GM21423 (cell line): Measurements from ENCODE around the gene PRDM1.
"Not testable (repeated sequence)": the region's sequence is repeated elsewhere in the genome, so short reads cannot be mapped to it uniquely, and the experiment has no call there.

Experiments
- ATAC-seq: cut with Tn5 transposase; IDR thresholded peaks from one replicate; pipeline ENCODE4 v1.9.1; 2021; ENCODE audit warnings: mild to moderate bottlenecking, moderate library complexity; ENCODE audit not compliant: unreplicated experiment

PRDM1 gene

DNA sequence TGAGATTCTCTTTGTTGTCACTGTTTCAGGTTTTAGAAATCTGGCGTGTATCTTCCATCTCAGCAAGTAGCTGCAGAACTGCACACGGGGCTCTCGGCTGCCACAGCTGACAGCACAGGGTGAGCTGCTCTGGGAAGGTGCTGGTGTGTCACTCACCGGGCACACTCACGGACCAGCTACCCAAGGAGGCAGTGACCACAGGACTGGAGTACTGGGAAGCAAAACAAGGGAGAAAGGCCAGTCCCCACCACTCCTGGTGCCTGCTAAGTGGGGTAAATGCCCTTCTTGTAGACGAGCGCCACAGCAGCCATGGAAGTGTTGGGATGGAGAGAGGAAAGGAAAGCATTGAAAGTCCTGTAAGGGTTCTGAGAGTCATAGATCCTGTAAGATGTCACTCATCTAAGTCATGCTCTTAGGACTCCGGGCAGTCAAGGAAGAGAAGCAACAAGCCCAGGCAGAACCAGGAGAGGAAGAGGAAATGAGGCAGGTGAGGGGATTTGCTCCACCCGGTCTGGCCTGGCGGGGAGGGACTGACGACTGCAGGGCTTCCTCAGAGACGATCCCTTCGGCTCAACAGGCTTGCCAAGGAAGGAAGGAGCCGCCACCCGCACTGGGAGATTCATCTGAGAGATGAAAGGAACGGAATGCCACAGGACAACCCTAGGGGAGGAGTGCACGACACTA is 48.1 kb downstream of the PRDM1 start:
- ATAC-seq, result no peak

GRCh38 chr6:106134906-106135634 is 48.9 kb downstream of the PRDM1 start:
- ATAC-seq, result no peak

DNA sequence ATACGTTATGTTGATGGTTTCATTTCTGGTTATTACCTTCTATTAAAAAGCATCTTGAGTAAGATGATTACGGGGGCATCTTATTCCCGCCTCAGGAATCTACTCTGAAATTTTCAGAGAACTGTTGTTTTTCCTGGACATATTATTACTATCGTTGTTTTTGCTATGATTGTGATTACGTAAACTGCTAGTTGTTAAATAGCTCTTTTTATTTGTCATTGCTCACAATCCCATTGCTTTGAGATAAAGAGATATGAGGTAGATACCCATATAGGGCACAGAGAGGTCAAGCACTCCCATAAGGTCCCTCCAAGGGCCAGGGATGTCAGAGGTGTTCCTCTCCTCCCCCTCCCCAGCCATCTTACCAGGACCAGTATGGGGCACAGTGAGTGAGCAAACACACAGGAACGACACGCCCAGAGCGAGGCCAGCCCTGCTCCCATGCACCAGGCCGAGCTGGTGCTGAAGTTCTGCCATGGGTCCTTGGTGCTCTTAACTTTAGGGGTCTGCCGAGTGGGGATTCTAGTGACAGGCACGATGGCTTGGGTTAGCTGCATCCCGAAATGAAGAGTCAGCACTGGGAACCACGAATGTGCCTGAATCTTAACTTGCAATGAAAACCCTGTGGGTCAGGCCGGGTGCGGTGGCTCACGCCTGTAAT is 49.9 kb downstream of the PRDM1 start:
- no peak for ATAC-seq

GRCh38 chr6:106136845-106137244 is 50.7 kb downstream of the PRDM1 start:
- ATAC-seq, result no peak

DNA sequence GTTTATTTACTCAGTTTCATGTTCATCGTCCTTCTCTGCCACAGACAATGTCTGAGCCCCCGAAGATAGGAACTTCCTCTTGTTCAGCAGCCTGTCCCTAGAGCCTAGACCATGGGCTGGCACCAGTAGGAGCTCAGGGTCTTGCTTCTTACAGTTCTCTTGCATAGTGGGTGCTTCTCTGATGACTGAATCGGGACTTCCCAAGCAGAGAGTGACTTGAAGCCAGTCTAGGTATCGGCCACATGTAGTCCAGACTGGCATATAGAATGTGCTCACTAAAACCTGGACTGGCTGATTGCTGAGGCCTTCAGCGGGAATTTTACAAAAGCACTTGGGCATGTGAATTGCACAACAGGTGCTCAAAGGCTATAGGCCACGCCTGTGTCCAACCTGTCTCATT is 52.0 kb downstream of the PRDM1 start:
- ATAC-seq, result no peak

GRCh38 chr6:106141441-106142237 is 55.5 kb downstream of the PRDM1 start:
- peak; percentile 77 for ATAC-seq

- no peak for ATAC-seq
Observed at GRCh38 chr6:106142876-106143431, 56.8 kb downstream of the PRDM1 start.

- ATAC-seq, result no peak
Observed at GRCh38 chr6:106143665-106144064, 57.5 kb downstream of the PRDM1 start.

DNA sequence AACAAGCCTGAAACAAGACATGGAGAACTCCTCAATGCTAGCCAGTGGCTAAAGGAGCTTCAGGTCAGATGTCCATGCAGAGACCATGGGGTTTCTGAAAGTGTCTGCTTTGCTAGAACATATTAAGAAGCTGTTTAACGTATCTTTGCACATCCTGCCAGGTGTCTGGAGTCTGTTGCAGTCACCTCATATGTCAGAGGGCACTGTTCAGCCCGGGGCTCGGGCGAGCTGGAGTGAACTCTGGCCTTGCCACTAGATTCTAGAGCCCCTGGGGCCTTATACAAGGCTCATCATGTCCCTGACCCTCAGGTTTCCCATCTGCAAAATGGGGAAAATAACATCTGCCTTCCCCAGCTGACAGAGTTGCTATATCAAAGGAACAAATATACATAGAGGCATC is 59.0 kb downstream of the PRDM1 start:
- ATAC-seq, result no peak

DNA sequence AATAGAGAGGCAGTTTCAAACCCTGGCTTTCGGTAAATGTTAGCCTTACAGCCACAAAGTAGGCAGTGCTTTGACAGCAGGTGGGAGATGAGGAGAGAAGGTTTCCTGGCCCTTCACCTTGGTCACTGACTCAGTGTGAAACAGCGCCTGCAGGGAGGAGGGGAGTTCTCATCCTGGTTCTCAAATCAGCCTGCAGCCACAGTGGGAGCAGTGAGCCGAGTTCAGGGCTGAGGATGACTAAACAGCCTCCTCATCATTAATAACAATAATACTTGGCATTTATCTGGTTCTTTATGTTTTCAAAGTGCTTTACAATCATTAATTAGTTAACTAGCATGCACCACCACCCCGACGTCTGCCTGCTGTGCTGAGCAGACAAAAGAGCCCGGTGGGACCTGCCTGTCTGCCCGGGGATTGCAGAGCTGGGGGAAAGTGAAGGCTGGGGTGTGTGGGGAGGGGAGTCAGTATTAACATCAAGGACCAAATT is 59.6 kb downstream of the PRDM1 start:
- peak; percentile 34 for ATAC-seq

DNA sequence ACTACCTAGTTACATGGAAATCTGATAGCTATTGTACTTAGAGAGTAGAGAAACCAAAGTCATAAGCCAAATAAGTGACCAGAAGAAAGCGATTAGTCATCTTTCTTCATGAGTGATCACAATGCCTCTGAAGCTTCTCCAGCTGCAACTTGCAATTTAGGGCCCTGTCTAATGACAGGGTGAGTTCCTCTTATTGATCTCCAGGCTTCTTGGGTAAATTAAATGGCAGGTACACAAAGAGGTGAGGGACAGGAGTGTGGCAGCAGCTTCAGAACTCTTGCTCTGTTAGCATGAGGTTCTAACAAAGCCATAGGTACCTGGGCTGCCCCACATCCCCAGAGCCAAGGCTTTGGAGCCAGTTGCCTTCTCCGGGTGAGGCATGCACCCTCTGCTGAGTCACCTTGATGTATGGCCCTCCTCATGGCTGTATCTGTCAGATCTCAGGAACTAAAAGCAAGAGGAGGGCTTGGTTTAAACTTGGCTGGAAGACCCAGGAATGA is 60.8 kb downstream of the PRDM1 start:
- peak; percentile 47 for ATAC-seq

GRCh38 chr6:106147476-106147875 is 61.3 kb downstream of the PRDM1 start:
- no peak for ATAC-seq

GRCh38 chr6:106149472-106150069 is 63.4 kb downstream of the PRDM1 start:
- no peak for ATAC-seq

DNA sequence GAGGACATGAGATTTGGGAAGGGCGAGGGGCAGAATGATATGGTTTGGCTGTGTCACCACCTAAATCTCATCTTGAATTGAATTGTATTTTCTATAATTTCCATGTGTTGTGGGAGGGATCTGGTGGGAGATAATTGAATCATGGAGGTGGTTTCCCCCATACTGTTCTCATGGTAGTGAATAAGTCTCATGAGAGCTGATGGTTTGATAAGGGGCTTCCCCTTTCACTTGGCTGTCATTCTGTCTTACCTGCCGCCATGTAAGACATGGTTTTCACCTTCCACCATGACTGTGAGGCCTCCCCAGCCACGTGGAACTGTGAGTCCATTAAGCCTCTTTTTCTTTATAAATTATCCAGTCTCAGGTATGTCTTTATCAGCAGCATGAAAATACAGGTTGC is 66.3 kb downstream of the PRDM1 start:
- not testable (repeated sequence) for ATAC-seq

GRCh38 chr6:106152952-106153351 is 66.8 kb downstream of the PRDM1 start:
- ATAC-seq, result no peak

DNA sequence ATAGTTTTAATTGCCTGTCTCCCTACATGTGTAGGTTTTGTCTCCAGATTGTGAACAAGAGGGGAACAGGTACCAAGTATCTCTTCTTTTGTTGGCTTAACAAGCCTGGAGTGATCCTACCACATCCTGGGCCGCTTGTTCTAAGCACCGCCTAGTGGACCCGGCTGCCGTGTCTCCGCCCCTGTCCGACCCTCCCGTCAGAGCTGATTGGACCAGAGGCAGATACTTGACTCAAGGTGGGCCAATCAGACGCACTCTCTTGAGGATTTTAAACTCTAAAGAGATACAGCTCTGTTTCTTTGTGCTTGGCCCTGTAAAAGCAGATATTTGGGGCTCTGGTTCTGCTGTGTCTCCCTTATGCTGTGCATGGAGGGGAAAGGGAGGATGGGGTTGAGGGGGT is 68.2 kb downstream of the PRDM1 start:
- no peak for ATAC-seq

- no peak for ATAC-seq
Observed at GRCh38 chr6:106155219-106155830, 69.2 kb downstream of the PRDM1 start.

- ATAC-seq, result no peak
Observed at GRCh38 chr6:106156413-106156812, 70.3 kb downstream of the PRDM1 start.

- no peak for ATAC-seq
Observed at GRCh38 chr6:106156863-106157262, 70.7 kb downstream of the PRDM1 start.

GRCh38 chr6:106158816-106159215 is 72.7 kb downstream of the PRDM1 start:
- ATAC-seq, result no peak
